Mesendoderm (in vitro differentiated cells): ENCODE data around the gene DNAJB2.
A peak's percentile ranks its signal among the peaks of the same experiment; 100 is the strongest.
"Not testable (repeated sequence)": the region's sequence is repeated elsewhere in the genome, so short reads cannot be mapped to it uniquely, and the experiment has no call there.

Source experiments
- DNase-seq: peaks from one replicate; pipeline ENCODE4 v3.0.0; 2013
- H2AK5ac ChIP-seq: 2 replicates; pipeline ENCODE4 v1.6.1; 2013; ENCODE audit warnings: low read length, inconsistent platforms
- H2BK120ac ChIP-seq: 2 replicates; pipeline ENCODE4 v1.6.1; 2013; ENCODE audit warnings: low read depth, mild to moderate bottlenecking, low read length, moderate library complexity, mixed read lengths
- H2BK15ac ChIP-seq: replicated peaks from 2 replicates; pipeline ENCODE4 v1.6.1; 2013; ENCODE audit warnings: low read depth, mild to moderate bottlenecking, moderate library complexity
- H2BK5ac ChIP-seq: 2 replicates; pipeline ENCODE4 v1.6.1; 2013; ENCODE audit warnings: low read length, inconsistent platforms
- H3K18ac ChIP-seq: 2 replicates; pipeline ENCODE4 v1.6.1; 2013; ENCODE audit warnings: mild to moderate bottlenecking, low read length, mixed read lengths
- H3K23ac ChIP-seq: one replicate; pipeline ENCODE4 v1.6.1; 2013; ENCODE audit warnings: low read length
- H3K27ac ChIP-seq: 2 replicates; pipeline ENCODE4 v1.5.1; 2013; ENCODE audit warnings: low read depth, mild to moderate bottlenecking, inconsistent platforms, low read length, moderate library complexity
- H3K27me3 ChIP-seq: 2 replicates; pipeline ENCODE4 v1.6.1; 2013; ENCODE audit warnings: low read length, control low read depth, mild to moderate bottlenecking, inconsistent platforms; ENCODE audit not compliant: insufficient read depth, poor library complexity
- H3K36me3 ChIP-seq: 2 replicates; pipeline ENCODE4 v1.6.1; 2013; ENCODE audit warnings: low read length, inconsistent platforms; ENCODE audit not compliant: control insufficient read depth, insufficient read depth
- H3K4ac ChIP-seq: one replicate; pipeline ENCODE4 v1.6.1; 2013; ENCODE audit warnings: low read depth, mild to moderate bottlenecking, low read length, moderate library complexity
- H3K4me1 ChIP-seq: 2 replicates; pipeline ENCODE4 v1.6.1; 2013; ENCODE audit warnings: low read depth, low read length, inconsistent platforms; ENCODE audit not compliant: control insufficient read depth
- H3K4me2 ChIP-seq: 2 replicates; pipeline ENCODE4 v1.6.1; 2013; ENCODE audit warnings: low read length
- H3K4me3 ChIP-seq: 2 replicates; pipeline ENCODE4 v1.5.1; 2013; ENCODE audit warnings: mild to moderate bottlenecking, low read length
- H3K56ac ChIP-seq: one replicate; pipeline ENCODE4 v1.6.1; 2013; ENCODE audit warnings: low read length
- H3K79me1 ChIP-seq: 2 replicates; pipeline ENCODE4 v1.6.1; 2013; ENCODE audit warnings: low read length, inconsistent platforms
- H3K79me2 ChIP-seq: 2 replicates; pipeline ENCODE4 v1.6.1; 2013; ENCODE audit warnings: mild to moderate bottlenecking, low read length; ENCODE audit not compliant: control insufficient read depth, insufficient read depth
- H3K9ac ChIP-seq: 2 replicates; pipeline ENCODE4 v1.6.1; 2013; ENCODE audit warnings: low read length, inconsistent platforms
- H4K5ac ChIP-seq: one replicate; pipeline ENCODE4 v1.6.1; 2013; ENCODE audit warnings: low read length
- H4K8ac ChIP-seq: one replicate; pipeline ENCODE4 v1.6.1; 2013; ENCODE audit warnings: low read depth, mild to moderate bottlenecking, control low read depth, low read length, moderate library complexity
- WGBS: extraction: QIAGEN DNeasy Blood & Tissue Kit; methylation state at CpG from one replicate; pipeline ENCODE4 v1.1.7; 2013; ENCODE audit warnings: low lambda C conversion rate, missing lambda C conversion rate; ENCODE audit not compliant: insufficient coverage; ENCODE audit errors: extremely low coverage; 5-methylcytosine and 5-hydroxymethylcytosine counted together

The DNAJB2 gene

DNA sequence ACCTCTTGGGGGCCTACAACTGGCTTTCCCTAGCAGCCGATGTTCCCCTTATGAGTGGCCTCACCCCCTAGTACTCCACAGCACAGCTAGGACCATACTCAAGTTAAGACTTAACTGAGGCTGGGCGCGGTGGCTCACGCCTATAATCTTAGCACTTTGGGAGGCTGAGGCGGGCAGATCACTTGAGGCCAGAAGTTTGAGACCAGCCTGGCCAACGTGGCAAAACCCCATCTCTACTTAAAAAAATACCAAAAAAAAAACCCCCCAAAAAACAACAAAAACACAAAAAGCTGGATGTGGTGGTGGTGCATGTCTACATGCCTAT, 7.9 kb downstream of the DNAJB2 start:
- not testable (repeated sequence) for H4K8ac ChIP-seq, H2BK15ac ChIP-seq, H3K23ac ChIP-seq, H2BK5ac ChIP-seq, H3K27ac ChIP-seq, DNase-seq, H3K18ac ChIP-seq, H3K79me2 ChIP-seq, H2BK120ac ChIP-seq, H3K27me3 ChIP-seq, H3K4me1 ChIP-seq, H2AK5ac ChIP-seq, H3K9ac ChIP-seq, H3K56ac ChIP-seq, H3K79me1 ChIP-seq, H3K4me3 ChIP-seq, H3K4ac ChIP-seq, H3K36me3 ChIP-seq, H3K4me2 ChIP-seq, H4K5ac ChIP-seq
- no CpG with 5 or more reads among the region's 6 CpGs for WGBS

DNA sequence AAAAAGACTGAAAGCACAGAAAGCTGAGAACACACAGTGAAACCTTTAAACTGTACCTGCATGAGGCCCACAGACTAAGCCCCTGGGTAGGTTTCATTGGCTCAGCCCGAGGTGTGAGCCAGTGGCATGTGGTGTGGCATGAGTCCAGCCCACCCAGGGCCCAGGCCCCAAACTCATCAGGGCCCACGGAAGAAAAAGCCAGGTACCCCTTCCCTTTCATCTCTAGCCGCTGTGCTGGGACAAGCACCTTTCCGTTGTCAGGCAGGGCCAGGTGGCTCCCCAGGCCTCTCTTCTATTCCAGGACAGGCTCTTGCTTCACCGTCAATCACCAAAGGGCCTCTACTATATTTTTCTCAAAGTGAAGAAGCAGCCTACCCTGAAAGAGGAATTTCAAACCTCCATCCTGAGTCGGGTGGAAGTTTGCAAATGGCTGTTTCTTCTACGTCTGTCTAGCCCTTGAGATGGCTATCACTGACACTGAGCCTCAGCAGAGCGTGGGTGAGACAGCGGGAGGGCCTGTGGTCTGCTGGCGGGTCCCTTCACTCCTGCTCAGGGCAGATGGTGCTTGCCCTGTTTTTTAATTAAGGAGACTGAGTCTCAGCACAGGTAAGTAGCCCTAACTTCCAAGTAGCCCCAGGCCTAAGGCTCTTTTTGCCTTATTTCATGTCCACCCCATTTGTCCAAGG, 8.6 kb downstream of the DNAJB2 start:
- no peak for DNase-seq
- no peak overlapping the region for H4K8ac ChIP-seq
- no peak overlapping the region for H2BK15ac ChIP-seq
- no peak overlapping the region for H3K18ac ChIP-seq
- no peaks in the 10 kb centered on the region for H3K79me2 ChIP-seq
- no CpG with 5 or more reads among the region's 10 CpGs for WGBS
- no peak overlapping the region for H3K27ac ChIP-seq
- no peaks in the 10 kb centered on the region for H3K27me3 ChIP-seq
- no peak overlapping the region for H2AK5ac ChIP-seq
- H3K56ac ChIP-seq: no peak overlapping the region
- no peak overlapping the region for H4K5ac ChIP-seq
- H3K79me1 ChIP-seq: no peaks in the 10 kb centered on the region
- H2BK120ac ChIP-seq: no peak overlapping the region
- no peak overlapping the region for H3K4me2 ChIP-seq
- no peak overlapping the region for H3K23ac ChIP-seq
- H3K4me3 ChIP-seq: no peak overlapping the region
- peak overlapping the region; percentile 19 for H3K4ac ChIP-seq
- H3K4me1 ChIP-seq: peaks cover 2% of the 10 kb centered on the region
- no peaks in the 10 kb centered on the region for H3K36me3 ChIP-seq
- H3K9ac ChIP-seq: no peak overlapping the region
- H2BK5ac ChIP-seq: no peak overlapping the region

DNA sequence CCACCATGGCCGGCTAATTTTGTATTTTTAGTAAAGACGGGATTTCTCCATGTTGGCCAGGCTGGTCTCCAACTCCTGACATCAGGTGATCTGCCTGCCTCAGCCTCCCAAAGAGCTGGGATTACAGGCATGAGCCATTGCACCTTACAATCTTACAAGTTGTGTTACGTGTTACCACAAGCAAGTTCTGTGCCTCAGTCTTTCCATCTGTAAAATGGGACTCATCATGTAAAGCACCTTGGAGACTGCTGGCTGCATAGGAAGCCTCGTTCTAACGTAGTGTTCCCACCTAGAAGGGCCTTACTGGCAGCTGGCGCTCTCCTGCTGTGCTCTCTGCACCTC, 10.0 kb downstream of the DNAJB2 start:
- H3K18ac ChIP-seq: no peak overlapping the region
- no peak overlapping the region for H3K27ac ChIP-seq
- no peak overlapping the region for H3K4me3 ChIP-seq
- H2AK5ac ChIP-seq: no peak overlapping the region
- H3K4ac ChIP-seq: no peak overlapping the region
- no peak overlapping the region for H3K4me2 ChIP-seq
- DNase-seq: no peak
- no peak overlapping the region for H4K8ac ChIP-seq
- no peaks in the 10 kb centered on the region for H3K79me1 ChIP-seq
- H3K9ac ChIP-seq: no peak overlapping the region
- no peak overlapping the region for H4K5ac ChIP-seq
- H3K23ac ChIP-seq: no peak overlapping the region
- no peaks in the 10 kb centered on the region for H3K79me2 ChIP-seq
- no peak overlapping the region for H2BK120ac ChIP-seq
- H3K56ac ChIP-seq: no peak overlapping the region
- no peaks in the 10 kb centered on the region for H3K36me3 ChIP-seq
- WGBS: no CpG with 5 or more reads among the region's 6 CpGs
- H2BK5ac ChIP-seq: no peak overlapping the region
- H2BK15ac ChIP-seq: no peak overlapping the region
- H3K27me3 ChIP-seq: no peaks in the 10 kb centered on the region
- H3K4me1 ChIP-seq: peaks cover 2% of the 10 kb centered on the region

DNA sequence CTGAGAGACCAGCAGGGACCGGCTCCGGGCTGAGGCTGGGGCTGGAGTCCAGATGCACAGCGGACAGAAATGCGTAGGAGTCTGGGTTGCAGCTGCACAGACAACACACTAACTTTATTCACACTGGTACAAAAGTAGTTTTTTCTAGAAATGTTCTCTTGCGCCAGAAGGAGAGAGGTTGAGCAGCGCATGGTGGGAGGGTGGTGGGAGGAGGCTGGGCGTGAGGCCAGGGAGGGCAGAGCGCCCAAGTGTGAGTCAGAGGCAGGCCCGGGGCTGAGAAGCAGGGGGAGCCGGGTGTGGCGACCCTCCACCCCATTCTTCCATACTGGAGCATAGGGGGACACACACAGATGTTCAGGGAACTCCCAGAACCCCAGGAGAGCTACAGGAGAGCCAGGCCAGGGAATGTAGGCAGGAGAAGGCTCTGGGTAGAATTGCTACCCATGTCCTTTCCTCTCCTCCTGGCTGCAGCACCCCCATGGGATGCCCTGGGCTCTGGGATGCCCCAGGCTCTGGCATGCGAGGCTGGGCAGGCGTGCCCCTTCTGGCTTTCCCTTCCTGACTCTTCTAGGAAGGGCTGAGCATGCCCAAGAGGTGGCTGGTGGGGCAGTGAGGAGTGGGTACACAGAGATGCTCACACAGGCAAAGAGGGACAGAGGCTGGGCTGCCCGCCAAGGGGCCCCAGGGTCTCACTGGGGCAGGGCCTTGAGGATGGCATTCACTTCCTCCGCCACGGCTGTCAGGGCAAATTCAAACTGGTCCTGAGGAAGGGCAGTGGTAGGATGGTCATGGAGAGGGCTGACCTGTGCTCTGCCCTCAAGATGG, 10.6 kb downstream of the DNAJB2 start:
- H3K79me1 ChIP-seq: no peaks in the 10 kb centered on the region
- H3K56ac ChIP-seq: no peak overlapping the region
- H3K4ac ChIP-seq: no peak overlapping the region
- H3K27ac ChIP-seq: no peak overlapping the region
- no peak overlapping the region for H2BK5ac ChIP-seq
- no peak overlapping the region for H3K4me2 ChIP-seq
- H2BK120ac ChIP-seq: no peak overlapping the region
- no peak overlapping the region for H3K9ac ChIP-seq
- H3K4me1 ChIP-seq: peaks cover 2% of the 10 kb centered on the region
- no peaks in the 10 kb centered on the region for H3K27me3 ChIP-seq
- H2BK15ac ChIP-seq: no peak overlapping the region
- H2AK5ac ChIP-seq: no peak overlapping the region
- H4K8ac ChIP-seq: no peak overlapping the region
- no peaks in the 10 kb centered on the region for H3K79me2 ChIP-seq
- H3K23ac ChIP-seq: no peak overlapping the region
- DNase-seq: no peak
- no peak overlapping the region for H4K5ac ChIP-seq
- H3K4me3 ChIP-seq: no peak overlapping the region
- WGBS: no CpG with 5 or more reads among the region's 16 CpGs
- no peak overlapping the region for H3K18ac ChIP-seq
- no peaks in the 10 kb centered on the region for H3K36me3 ChIP-seq

DNA sequence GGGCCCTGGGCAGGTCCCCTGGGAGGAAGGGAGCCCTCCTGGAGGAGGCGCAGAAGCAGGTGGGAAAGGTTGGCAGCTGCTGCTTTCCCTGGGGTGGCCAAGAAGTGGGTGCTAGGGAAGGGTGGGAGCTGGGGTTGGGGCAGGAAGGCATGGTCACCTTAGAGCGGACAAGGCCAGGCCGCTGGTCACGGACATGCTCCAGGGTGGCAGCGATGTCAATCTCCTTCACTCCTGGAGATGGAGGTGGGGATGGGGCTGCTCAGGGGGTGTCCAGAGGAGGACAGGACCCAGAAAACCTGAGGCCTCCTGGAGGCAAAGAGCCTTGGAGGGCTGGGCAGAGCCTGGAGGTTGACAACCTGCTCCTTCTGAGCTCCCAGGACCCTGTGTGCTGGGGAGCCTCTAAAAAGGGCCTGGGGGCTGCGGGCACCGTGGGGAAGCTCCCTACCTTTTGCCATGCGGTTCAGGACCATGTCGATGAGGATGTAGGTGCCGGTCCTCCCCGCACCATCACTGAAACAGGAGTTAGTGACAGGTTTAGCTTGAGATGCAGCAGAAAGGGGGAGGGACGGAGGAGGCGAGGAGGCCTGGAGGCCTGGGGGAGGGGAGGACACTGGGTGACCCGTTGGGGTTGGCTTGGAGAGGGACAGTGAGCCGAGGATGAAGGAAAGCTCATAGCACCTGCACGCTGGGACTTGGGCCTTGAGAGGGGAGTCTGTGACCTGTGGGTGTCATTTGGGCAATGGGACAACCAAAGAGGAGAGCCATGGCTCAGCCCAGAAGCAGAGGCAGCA, 11.4 kb downstream of the DNAJB2 start:
- H2BK15ac ChIP-seq: no peak overlapping the region
- H3K4me2 ChIP-seq: no peak overlapping the region
- H3K27ac ChIP-seq: no peak overlapping the region
- no peaks in the 10 kb centered on the region for H3K27me3 ChIP-seq
- H3K9ac ChIP-seq: no peak overlapping the region
- no peaks in the 10 kb centered on the region for H3K79me1 ChIP-seq
- H2BK120ac ChIP-seq: no peak overlapping the region
- no peak overlapping the region for H3K18ac ChIP-seq
- no CpG with 5 or more reads among the region's 16 CpGs for WGBS
- no peak overlapping the region for H4K8ac ChIP-seq
- H2AK5ac ChIP-seq: no peak overlapping the region
- H2BK5ac ChIP-seq: no peak overlapping the region
- no peak overlapping the region for H3K4ac ChIP-seq
- peaks cover 2% of the 10 kb centered on the region for H3K4me1 ChIP-seq
- H4K5ac ChIP-seq: no peak overlapping the region
- H3K56ac ChIP-seq: no peak overlapping the region
- DNase-seq: no peak
- H3K36me3 ChIP-seq: no peaks in the 10 kb centered on the region
- H3K79me2 ChIP-seq: no peaks in the 10 kb centered on the region
- H3K23ac ChIP-seq: no peak overlapping the region
- no peak overlapping the region for H3K4me3 ChIP-seq
